ENCODE measurements around the gene PSMC3IP.

GRCh38 chr17:42586514-42587230 is 9.1 kb upstream of the PSMC3IP start:
- TF ChIP-seq POLR2AphosphoS5 (IDR thresholded peaks at IDR 0.05) (peak in 1 of 3 donors; percentile 38), POLR2A (IDR thresholded peaks at IDR 0.05) (no peak), CTCF (IDR thresholded peaks at IDR 0.05) (no peak), EP300 (IDR thresholded peaks at IDR 0.05) (no peak)

Data from suprapubic skin (tissue), 4 donors.